IPS-18a (cell line): ENCODE measurements around the gene RECQL5.

Experiments used
- H3K27ac ChIP-seq: one replicate; pipeline ENCODE4 v1.5.1; 2013; ENCODE audit warnings: low read length
- H3K27me3 ChIP-seq: one replicate; pipeline ENCODE4 v1.6.1; 2013; ENCODE audit warnings: mild to moderate bottlenecking, low read length; ENCODE audit not compliant: control insufficient read depth, insufficient read depth
- H3K36me3 ChIP-seq: one replicate; pipeline ENCODE4 v1.6.1; 2013; ENCODE audit warnings: low read depth, low read length; ENCODE audit not compliant: control insufficient read depth
- H3K4me1 ChIP-seq: one replicate; pipeline ENCODE4 v1.6.1; 2013; ENCODE audit warnings: low read depth, low read length; ENCODE audit not compliant: control insufficient read depth
- H3K4me3 ChIP-seq: one replicate; pipeline ENCODE4 v1.5.1; 2013; ENCODE audit warnings: low read length
- H3K9ac ChIP-seq: one replicate; pipeline ENCODE4 v1.6.1; 2013; ENCODE audit warnings: mild to moderate bottlenecking, low read length, moderate library complexity
- H3K9me3 ChIP-seq: one replicate; pipeline ENCODE4 v1.6.1; 2013; ENCODE audit warnings: low read depth, low read length; ENCODE audit not compliant: control insufficient read depth

The RECQL5 gene

GRCh38 chr17:75622076-75622475, 44.9 kb downstream of the RECQL5 start:
- no peak overlapping the region for H3K9ac ChIP-seq
- no peak overlapping the region for H3K27ac ChIP-seq
- no peaks in the 10 kb centered on the region for H3K4me1 ChIP-seq
- H3K4me3 ChIP-seq, result no peak overlapping the region
- H3K36me3 ChIP-seq, result no peaks in the 10 kb centered on the region
- no peaks in the 10 kb centered on the region for H3K9me3 ChIP-seq
- no peaks in the 10 kb centered on the region for H3K27me3 ChIP-seq

- Histone ChIP-seq H3K9me3 (no peaks in the 10 kb centered on the region), H3K27ac (no peak overlapping the region), H3K9ac (no peak overlapping the region), H3K36me3 (no peaks in the 10 kb centered on the region), H3K4me3 (no peak overlapping the region), H3K27me3 (no peaks in the 10 kb centered on the region), H3K4me1 (no peaks in the 10 kb centered on the region)
Measured at GRCh38 chr17:75621489-75621888, 45.5 kb downstream of the RECQL5 start.

GRCh38 chr17:75619506-75620431, 47.2 kb downstream of the RECQL5 start:
- Histone ChIP-seq H3K4me3 (no peak overlapping the region), H3K9me3 (no peaks in the 10 kb centered on the region), H3K27ac (no peak overlapping the region), H3K27me3 (no peaks in the 10 kb centered on the region), H3K4me1 (no peaks in the 10 kb centered on the region), H3K9ac (no peak overlapping the region), H3K36me3 (no peaks in the 10 kb centered on the region)

GRCh38 chr17:75617675-75618074, 49.3 kb downstream of the RECQL5 start:
- H3K27ac ChIP-seq, result no peak overlapping the region
- no peak overlapping the region for H3K9ac ChIP-seq
- H3K27me3 ChIP-seq, result no peaks in the 10 kb centered on the region
- no peak overlapping the region for H3K4me3 ChIP-seq
- H3K36me3 ChIP-seq, result no peaks in the 10 kb centered on the region
- no peaks in the 10 kb centered on the region for H3K9me3 ChIP-seq
- no peaks in the 10 kb centered on the region for H3K4me1 ChIP-seq

GRCh38 chr17:75617218-75617617, 49.7 kb downstream of the RECQL5 start:
- Histone ChIP-seq H3K4me3 (no peak overlapping the region), H3K9ac (no peak overlapping the region), H3K36me3 (no peaks in the 10 kb centered on the region), H3K9me3 (no peaks in the 10 kb centered on the region), H3K4me1 (no peaks in the 10 kb centered on the region), H3K27me3 (no peaks in the 10 kb centered on the region), H3K27ac (no peak overlapping the region)

GRCh38 chr17:75616521-75617122, 50.3 kb downstream of the RECQL5 start:
- Histone ChIP-seq H3K36me3 (no peaks in the 10 kb centered on the region), H3K9ac (no peak overlapping the region), H3K27ac (no peak overlapping the region), H3K4me1 (no peaks in the 10 kb centered on the region), H3K4me3 (no peak overlapping the region), H3K27me3 (no peaks in the 10 kb centered on the region), H3K9me3 (no peaks in the 10 kb centered on the region)

GRCh38 chr17:75615301-75615700, 51.7 kb downstream of the RECQL5 start:
- Histone ChIP-seq H3K27ac (no peak overlapping the region), H3K4me1 (no peaks in the 10 kb centered on the region), H3K4me3 (no peak overlapping the region), H3K9ac (no peak overlapping the region), H3K36me3 (no peaks in the 10 kb centered on the region), H3K9me3 (no peaks in the 10 kb centered on the region), H3K27me3 (no peaks in the 10 kb centered on the region)

- H3K27ac ChIP-seq, result no peak overlapping the region
- no peaks in the 10 kb centered on the region for H3K27me3 ChIP-seq
- no peak overlapping the region for H3K4me3 ChIP-seq
- no peaks in the 10 kb centered on the region for H3K4me1 ChIP-seq
- H3K9ac ChIP-seq, result no peak overlapping the region
- no peaks in the 10 kb centered on the region for H3K9me3 ChIP-seq
- H3K36me3 ChIP-seq, result no peaks in the 10 kb centered on the region
Measured at GRCh38 chr17:75614556-75615270, 52.2 kb downstream of the RECQL5 start.

GRCh38 chr17:75614006-75614405, 52.9 kb downstream of the RECQL5 start:
- Histone ChIP-seq H3K9me3 (no peaks in the 10 kb centered on the region), H3K4me3 (no peak overlapping the region), H3K27me3 (no peaks in the 10 kb centered on the region), H3K36me3 (no peaks in the 10 kb centered on the region), H3K9ac (no peak overlapping the region), H3K4me1 (no peaks in the 10 kb centered on the region), H3K27ac (no peak overlapping the region)

GRCh38 chr17:75612906-75613626, 53.9 kb downstream of the RECQL5 start:
- Histone ChIP-seq H3K9ac (no peak overlapping the region), H3K27me3 (no peaks in the 10 kb centered on the region), H3K36me3 (no peaks in the 10 kb centered on the region)

GRCh38 chr17:75611851-75612429, 55.0 kb downstream of the RECQL5 start:
- H3K27ac ChIP-seq, result no peak overlapping the region
- H3K36me3 ChIP-seq, result no peaks in the 10 kb centered on the region
- no peaks in the 10 kb centered on the region for H3K27me3 ChIP-seq
- no peaks in the 10 kb centered on the region for H3K4me1 ChIP-seq
- H3K9me3 ChIP-seq, result no peaks in the 10 kb centered on the region
- H3K9ac ChIP-seq, result no peak overlapping the region
- H3K4me3 ChIP-seq, result no peak overlapping the region

More at GRCh38 chr17:75612906-75613626, 53.9 kb downstream of the RECQL5 start:
- H3K27ac ChIP-seq, result no peak overlapping the region
- no peak overlapping the region for H3K4me3 ChIP-seq
- H3K4me1 ChIP-seq, result no peaks in the 10 kb centered on the region
- no peaks in the 10 kb centered on the region for H3K9me3 ChIP-seq
